ENCODE data around the gene MACROD1.
A peak's percentile ranks its signal among the peaks of the same experiment; 100 is the strongest.
"Not testable (repeated sequence)": the region's sequence is repeated elsewhere in the genome, so short reads cannot be mapped to it uniquely, and the experiment has no call there.

Gene MACROD1

DNA sequence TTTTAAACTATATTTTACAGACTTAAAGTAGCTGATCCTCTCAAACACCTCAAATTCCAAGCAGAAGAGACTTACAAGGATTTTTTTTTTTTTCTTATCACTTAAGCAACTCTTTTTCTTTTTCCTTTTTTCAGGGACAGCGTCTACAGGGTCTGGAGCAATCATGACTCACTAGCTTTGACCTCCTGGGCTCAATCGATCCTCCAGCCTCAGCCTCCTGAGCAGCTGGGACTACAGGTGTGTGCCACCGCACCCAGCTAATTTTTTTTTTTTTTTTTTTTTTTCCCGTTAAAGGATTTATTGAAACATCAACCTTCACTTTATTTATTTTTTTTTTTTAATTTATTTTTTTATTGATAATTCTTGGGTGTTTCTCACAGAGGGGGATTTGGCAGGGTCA is 4.5 kb upstream of the MACROD1 start:
- Mint-ChIP-seq H3K9me3 (peaks cover 9% of the 10 kb centered on the region), H3K27me3 (ENCODE audit: low read depth) (peaks cover 4% of the 10 kb centered on the region), H3K27ac (no peak overlapping the region), H3K36me3 (ENCODE audit: low read depth) (peaks cover 14% of the 10 kb centered on the region), H3K4me1 (peaks cover 12% of the 10 kb centered on the region), H3K4me3 (no peak overlapping the region)
- TF ChIP-seq, protein P1, sequence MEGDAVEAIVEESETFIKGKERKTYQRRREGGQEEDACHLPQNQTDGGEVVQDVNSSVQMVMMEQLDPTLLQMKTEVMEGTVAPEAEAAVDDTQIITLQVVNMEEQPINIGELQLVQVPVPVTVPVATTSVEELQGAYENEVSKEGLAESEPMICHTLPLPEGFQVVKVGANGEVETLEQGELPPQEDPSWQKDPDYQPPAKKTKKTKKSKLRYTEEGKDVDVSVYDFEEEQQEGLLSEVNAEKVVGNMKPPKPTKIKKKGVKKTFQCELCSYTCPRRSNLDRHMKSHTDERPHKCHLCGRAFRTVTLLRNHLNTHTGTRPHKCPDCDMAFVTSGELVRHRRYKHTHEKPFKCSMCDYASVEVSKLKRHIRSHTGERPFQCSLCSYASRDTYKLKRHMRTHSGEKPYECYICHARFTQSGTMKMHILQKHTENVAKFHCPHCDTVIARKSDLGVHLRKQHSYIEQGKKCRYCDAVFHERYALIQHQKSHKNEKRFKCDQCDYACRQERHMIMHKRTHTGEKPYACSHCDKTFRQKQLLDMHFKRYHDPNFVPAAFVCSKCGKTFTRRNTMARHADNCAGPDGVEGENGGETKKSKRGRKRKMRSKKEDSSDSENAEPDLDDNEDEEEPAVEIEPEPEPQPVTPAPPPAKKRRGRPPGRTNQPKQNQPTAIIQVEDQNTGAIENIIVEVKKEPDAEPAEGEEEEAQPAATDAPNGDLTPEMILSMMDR (IDR thresholded peaks at IDR 0.05; ENCODE audit: unreplicated experiment in 3 of 3), result no peak

DNA sequence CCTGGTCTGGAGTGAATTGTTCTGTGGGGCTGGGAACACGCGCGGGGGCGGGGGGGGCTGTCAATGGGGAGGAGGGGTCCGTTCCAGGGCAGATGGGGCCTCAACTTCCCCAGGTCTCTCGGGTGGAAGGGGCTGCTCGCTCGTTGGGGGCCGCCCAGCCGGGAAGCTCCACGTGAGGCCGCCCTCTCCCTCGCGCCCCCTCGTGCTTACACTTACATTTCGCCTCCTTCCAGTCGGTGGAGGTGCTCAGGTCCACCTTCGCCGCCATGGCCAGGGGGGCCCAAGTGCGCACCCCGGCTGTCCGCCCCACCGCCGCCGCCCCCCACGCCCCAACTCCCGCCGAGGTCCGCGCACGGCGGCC is 452 bp downstream of the MACROD1 start:
- Mint-ChIP-seq H3K4me1 (peaks cover 19% of the 10 kb centered on the region), H3K9me3 (peaks cover 3% of the 10 kb centered on the region), H3K4me3 (peak overlapping the region; percentile 82 to 90 (median 88)), H3K27me3 (ENCODE audit: low read depth) (peaks cover 4% of the 10 kb centered on the region), H3K27ac (peak overlapping the region in 1 of 3 experiments; percentile 80), H3K36me3 (ENCODE audit: low read depth) (peaks cover 4% of the 10 kb centered on the region)
- TF ChIP-seq, protein P1 (IDR thresholded peaks at IDR 0.05; ENCODE audit: unreplicated experiment in 3 of 3), result peak in 1 of 3 experiments; percentile 27

DNA sequence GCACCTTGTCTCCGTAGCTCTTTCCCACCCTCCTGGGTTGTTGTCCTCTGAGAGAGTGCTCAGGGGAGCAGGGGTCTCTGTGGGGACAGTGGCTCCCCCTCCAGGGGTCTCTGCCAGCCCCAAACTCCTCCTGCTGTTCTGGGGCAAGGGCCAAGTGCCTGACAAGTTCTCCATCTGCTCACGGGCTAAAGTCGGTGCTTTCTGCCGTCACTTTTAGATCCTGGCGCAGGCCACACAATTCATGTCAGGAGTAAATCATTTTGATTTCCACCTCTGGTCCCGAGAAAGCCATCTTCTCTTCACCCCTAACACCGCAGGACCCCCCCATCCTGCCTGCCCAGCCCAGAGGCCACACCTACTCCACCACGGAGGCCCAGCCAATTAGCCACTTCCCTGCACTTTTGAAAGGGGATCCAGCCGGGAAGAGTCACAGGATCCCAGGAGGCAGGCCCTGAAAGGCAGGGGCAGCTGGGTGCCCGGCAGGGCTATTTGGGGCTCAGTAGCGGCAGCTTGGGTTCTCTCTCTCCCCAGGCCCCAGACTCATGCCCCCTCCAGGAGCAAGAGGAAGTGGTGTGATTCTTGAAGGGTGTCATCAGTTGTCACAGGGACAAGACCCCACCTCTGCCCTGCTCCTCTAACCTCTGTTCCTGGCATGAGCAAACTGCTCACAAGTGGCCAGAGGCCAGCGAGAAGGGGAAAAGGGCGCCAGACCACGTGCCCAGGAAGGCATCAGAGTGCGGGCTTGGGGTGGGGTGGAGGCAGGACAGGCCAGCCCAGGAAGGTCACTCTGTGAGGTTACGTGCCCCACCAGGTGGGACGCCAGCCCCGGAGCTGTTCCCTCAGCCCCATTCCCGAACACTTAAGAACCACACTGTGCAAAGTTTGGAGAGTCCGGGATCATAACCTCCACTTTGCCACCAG is 1.3 kb downstream of the MACROD1 start:
- Mint-ChIP-seq H3K27ac (peak overlapping the region; percentile 62 to 85 (median 80)), H3K4me3 (peak overlapping the region; percentile 82 to 90 (median 88)), H3K36me3 (ENCODE audit: low read depth) (peaks cover 1% of the 10 kb centered on the region), H3K4me1 (peaks cover 19% of the 10 kb centered on the region), H3K9me3 (peaks cover under 1% of the 10 kb centered on the region), H3K27me3 (ENCODE audit: low read depth) (peaks cover 4% of the 10 kb centered on the region)
- TF ChIP-seq, protein P1 (IDR thresholded peaks at IDR 0.05; ENCODE audit: unreplicated experiment in 3 of 3), result no peak

DNA sequence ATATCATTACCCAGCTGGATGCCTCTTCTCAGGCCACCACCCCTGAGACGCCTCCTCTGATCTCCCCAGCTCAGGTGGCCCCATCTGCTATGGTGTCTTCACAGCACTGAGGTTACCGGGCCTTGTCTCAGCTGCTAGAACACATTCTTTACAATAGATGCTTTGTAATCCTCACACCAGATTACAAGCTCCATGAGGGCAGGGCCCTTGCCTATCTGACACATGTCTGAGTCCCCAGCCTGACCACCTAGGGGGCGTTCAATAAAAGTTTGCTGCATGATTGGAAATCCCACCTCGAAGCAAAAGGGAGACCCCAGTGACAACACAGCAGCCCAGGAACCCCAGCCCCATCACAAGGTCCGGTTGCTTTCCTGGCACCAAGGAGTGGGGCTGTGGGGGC is 2.0 kb downstream of the MACROD1 start:
- no peaks in the 10 kb centered on the region for H3K36me3 Mint-ChIP-seq (ENCODE audit: low read depth)
- peak overlapping the region; percentile 46 to 90 (median 56) for H3K4me3 Mint-ChIP-seq
- no peaks in the 10 kb centered on the region for H3K9me3 Mint-ChIP-seq
- peaks cover 4% of the 10 kb centered on the region for H3K27me3 Mint-ChIP-seq (ENCODE audit: low read depth)
- H3K4me1 Mint-ChIP-seq, result peaks cover 19% of the 10 kb centered on the region
- H3K27ac Mint-ChIP-seq, result no peak overlapping the region
- TF ChIP-seq, protein P1 (IDR thresholded peaks at IDR 0.05; ENCODE audit: unreplicated experiment in 3 of 3), result no peak

DNA sequence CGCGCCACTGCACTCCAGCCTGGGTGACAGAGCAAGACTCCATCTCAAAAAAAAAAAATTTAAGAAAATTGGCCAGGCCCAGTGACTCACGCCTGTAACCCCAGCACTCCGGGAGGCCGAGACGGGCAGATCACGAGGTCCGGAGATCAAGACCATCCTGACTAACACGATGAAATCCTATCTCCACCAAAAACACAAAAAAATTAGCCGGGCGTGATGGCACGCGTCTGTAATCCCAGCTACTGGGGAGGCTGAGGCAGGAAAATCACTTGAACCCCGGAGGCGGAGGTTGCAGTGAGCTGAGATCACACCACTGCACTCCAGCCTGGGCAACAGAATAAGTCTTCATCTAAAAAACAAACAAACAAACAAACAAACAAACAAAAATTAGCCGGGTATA is 3.1 kb downstream of the MACROD1 start:
- not testable (repeated sequence) for H3K4me3 Mint-ChIP-seq; H3K36me3 Mint-ChIP-seq (ENCODE audit: low read depth); H3K27me3 Mint-ChIP-seq (ENCODE audit: low read depth); H3K27ac Mint-ChIP-seq; H3K9me3 Mint-ChIP-seq
- H3K4me1 Mint-ChIP-seq, result peaks cover 12% of the 10 kb centered on the region

DNA sequence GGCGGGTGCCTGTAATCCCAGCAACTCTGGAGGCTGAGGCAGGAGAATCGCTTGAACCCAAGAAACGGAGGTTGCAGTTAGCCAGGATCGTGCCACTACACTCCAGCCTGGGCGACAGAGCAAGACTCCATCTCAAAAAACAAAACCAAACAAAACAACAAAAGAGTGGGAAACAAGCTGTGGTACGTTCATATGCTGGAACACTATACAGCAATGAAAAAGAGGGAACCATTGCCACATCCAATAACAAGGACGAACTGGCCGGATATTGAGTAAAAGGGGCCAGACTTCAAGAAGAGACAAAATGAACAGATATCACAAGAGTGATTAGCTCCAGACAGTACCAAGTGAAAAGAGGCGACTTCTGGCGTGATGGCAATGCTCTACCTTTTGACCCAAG is 4.9 kb downstream of the MACROD1 start:
- no peak overlapping the region for H3K4me3 Mint-ChIP-seq
- peaks cover 7% of the 10 kb centered on the region for H3K4me1 Mint-ChIP-seq
- no peaks in the 10 kb centered on the region for H3K27me3 Mint-ChIP-seq (ENCODE audit: low read depth)
- TF ChIP-seq, protein P1 (IDR thresholded peaks at IDR 0.05; ENCODE audit: unreplicated experiment in 3 of 3), result no peak
- no peaks in the 10 kb centered on the region for H3K36me3 Mint-ChIP-seq (ENCODE audit: low read depth)
- H3K9me3 Mint-ChIP-seq, result no peaks in the 10 kb centered on the region
- H3K27ac Mint-ChIP-seq, result no peak overlapping the region

Measured in nephron (organoid).